Measurements from ENCODE around the gene TTYH3. TPM values are rescaled to one million over a fixed set of nuclear protein-coding genes. Genes with fewer than 3 reads are reported as not detected.

Gene TTYH3
- total and polyA plus RNA-seq, 9 of the 15 experiments (the other 6 are each of a cell fraction or from before 2014, with no cell fraction given), result 0.01 to 5.5 (median 1.1) TPM

DNA sequence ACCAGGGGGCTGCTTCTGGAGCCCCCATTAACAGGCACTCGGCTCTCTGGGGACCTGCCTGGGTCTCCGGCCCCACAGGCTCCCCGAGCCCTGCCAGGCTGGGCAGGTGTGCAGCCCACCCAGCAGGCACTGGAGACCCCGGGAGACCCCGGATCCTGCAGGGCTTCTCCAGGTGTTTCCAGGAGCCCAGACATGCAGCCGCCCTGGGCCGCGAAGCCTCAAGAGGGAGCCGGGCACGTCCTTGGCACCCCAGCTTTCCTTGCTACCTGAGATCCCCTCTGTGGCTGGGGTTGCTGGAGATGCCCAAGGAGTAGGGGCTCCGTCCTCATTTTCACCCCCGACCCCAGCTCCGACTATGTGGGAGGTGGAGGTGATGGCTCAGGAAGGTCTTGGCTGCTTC lies 48.5 kb downstream of the TTYH3 start:
- H3K79me2 ChIP-seq (ENCODE audit: control insufficient read depth, insufficient read depth, low read length), result no peaks in the 10 kb centered on the region
- 29% methylated on average over 11 of the region's 13 CpGs for WGBS (ENCODE audit: insufficient coverage, low coverage, missing lambda C conversion rate)
- no peaks in the 10 kb centered on the region for H3K36me3 ChIP-seq (ENCODE audit: control insufficient read depth, insufficient read depth, low read length)
- ChIA-PET CTCF (ENCODE audit: low intra/inter-chr PET ratio) (interaction anchor here (0.6 to 1.3 kb wide), 3 partner anchors 153 to 673 kb away, joined by 4 to 5 read pairs (median 4); no protein-coding TSS in a partner anchor), POLR2A (interaction anchor here (0.6 kb wide), 1 partner anchor 57 kb away, joined by 3 read pairs; no protein-coding TSS in a partner anchor)
- DNase-seq (ENCODE audit: extremely low read depth in 1 of 4, low spot score in 3 of 4) (no peak), FAIRE-seq (no peak), ATAC-seq (no peak)
- no peak overlapping the region for H3K27ac ChIP-seq (ENCODE audit: extremely low read depth, low read depth, low read length)
- no peaks in the 10 kb centered on the region; the same call in 1 of the 2 replicates for H4K20me1 ChIP-seq (replicated peaks; ENCODE audit: control insufficient read depth, insufficient read depth, low read length)
- no peak overlapping the region for H2AFZ ChIP-seq (ENCODE audit: low read depth, low read length)
- intact Hi-C loops (cut with micrococcal nuclease), result loop anchor here (10.0 kb wide), 1 partner anchor 115 kb away; no protein-coding TSS in a partner anchor
- H3K4me1 ChIP-seq (replicated peaks in 1 of 2; ENCODE audit: control insufficient read depth in 2 of 2, insufficient read depth in 2 of 2, low read length in 2 of 2), result peaks cover 0 to 27% of the 10 kb centered on the region in 2 experiments; a peak in 2 of 5 replicates
- H3K9ac ChIP-seq (ENCODE audit: insufficient read depth in 1 of 2, low read depth in 2 of 2, low read length in 2 of 2), result no peak overlapping the region; a peak in 1 of 4 replicates
- H3K9me3 ChIP-seq (replicated peaks; ENCODE audit: control insufficient read depth, insufficient read depth, low read depth, low read length), result no peaks in the 10 kb centered on the region
- no peaks in the 10 kb centered on the region for H3K9me1 ChIP-seq (ENCODE audit: control insufficient read depth, insufficient read depth, low read length)
- no peak overlapping the region for H3K4me2 ChIP-seq (ENCODE audit: insufficient read depth, low read length)
- H3K27me3 ChIP-seq (ENCODE audit: control insufficient read depth in 2 of 2, insufficient read depth in 2 of 2, low read length in 2 of 2), result peaks cover 13 to 46% of the 10 kb centered on the region in 2 experiments; a peak in 4 of 5 replicates
- in situ Hi-C loops (cut with MboI), result no loop called here
- no peak overlapping the region for H3K4me3 ChIP-seq
- no TSS peak for BruUV-seq (replicated peaks)
- TF ChIP-seq NCOA4 (IDR thresholded peaks at IDR 0.05; ENCODE audit: partially characterized antibody) (no peak), PTBP1 (IDR thresholded peaks at IDR 0.05; ENCODE audit: low read depth, low read length) (no peak), CEBPG (CRISPR knock-in tag; IDR thresholded peaks at IDR 0.05) (no peak), CEBPG (tag; conservative IDR thresholded peaks at IDR 0.05 in 1 of 2, IDR thresholded peaks at IDR 0.05 in 1 of 2) (no peak), KDM4B (IDR thresholded peaks at IDR 0.05; ENCODE audit: borderline replicate concordance in 2 of 2, low read depth in 1 of 2) (no peak), RBFOX2 (IDR thresholded peaks at IDR 0.05; ENCODE audit: low read depth, low read length) (no peak), NUFIP1 (IDR thresholded peaks at IDR 0.05; ENCODE audit: partially characterized antibody) (no peak), MCM2 (IDR thresholded peaks at IDR 0.05; ENCODE audit: low read depth) (no peak), SIN3A (IDR thresholded peaks at IDR 0.05; ENCODE audit: borderline replicate concordance in 2 of 2, control insufficient read depth in 1 of 2, low read depth in 2 of 2, low read length in 2 of 2) (no peak), TEAD1 (CRISPR knock-in tag; IDR thresholded peaks at IDR 0.05) (no peak), SMARCB1 (IDR thresholded peaks at IDR 0.05; ENCODE audit: insufficient read length, low read depth) (no peak)
- TF ChIP-seq, protein P1, sequence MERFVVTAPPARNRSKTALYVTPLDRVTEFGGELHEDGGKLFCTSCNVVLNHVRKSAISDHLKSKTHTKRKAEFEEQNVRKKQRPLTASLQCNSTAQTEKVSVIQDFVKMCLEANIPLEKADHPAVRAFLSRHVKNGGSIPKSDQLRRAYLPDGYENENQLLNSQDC (CRISPR knock-in tag; IDR thresholded peaks at IDR 0.05), result no peak
- TF ChIP-seq, protein P2, sequence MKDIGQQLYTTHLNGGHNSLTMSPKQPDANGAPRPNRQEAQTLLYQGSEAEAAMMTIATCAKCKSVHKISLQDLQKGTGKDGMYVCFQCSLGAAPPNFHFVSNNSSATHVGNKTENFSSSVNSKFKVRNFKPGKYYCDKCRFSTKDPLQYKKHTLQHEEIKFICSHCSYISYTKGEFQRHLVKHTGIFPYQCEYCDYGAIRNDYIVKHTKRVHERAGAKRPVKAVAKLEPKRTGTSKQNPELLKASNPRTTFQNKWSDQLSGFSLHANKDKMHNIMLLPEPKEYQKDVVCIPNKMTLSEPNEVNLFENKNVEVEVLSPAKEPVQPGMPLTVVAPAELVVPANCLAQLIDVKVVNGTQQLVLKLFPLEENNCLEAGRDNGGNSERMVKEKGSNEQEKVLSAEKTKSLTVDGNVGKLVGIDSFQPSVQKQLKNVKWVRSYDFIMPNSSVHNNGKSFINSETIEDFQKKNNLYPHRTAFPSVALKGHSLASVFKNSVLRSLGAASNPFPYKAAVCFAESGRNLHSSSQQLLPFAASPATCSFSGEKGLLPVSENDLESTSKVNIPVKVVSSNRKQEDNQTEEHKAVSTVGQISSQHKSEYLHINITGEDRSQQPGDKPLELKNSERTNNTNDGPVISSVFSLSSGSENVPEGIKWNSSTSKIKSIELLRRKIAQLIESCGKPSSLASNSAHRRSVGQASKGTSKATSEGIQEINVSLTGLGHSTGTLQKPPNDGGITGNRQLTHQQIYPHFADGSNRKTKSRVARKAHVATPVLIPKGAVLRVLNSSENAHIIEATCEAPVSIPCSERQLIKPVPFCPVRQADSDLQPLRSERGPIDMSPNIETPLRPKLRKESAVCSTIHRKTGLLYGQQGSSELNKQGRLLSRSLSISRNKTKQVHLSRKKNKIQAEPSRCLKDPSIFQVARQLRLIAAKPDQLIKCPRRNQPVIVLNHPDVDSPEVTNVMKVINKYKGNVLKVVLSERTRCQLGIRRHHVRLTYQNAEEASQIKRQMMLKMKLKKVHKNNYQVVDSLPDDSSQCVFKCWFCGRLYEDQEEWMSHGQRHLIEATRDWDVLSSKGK (CRISPR knock-in tag; IDR thresholded peaks at IDR 0.05), result no peak
- TF ChIP-seq, protein P3, sequence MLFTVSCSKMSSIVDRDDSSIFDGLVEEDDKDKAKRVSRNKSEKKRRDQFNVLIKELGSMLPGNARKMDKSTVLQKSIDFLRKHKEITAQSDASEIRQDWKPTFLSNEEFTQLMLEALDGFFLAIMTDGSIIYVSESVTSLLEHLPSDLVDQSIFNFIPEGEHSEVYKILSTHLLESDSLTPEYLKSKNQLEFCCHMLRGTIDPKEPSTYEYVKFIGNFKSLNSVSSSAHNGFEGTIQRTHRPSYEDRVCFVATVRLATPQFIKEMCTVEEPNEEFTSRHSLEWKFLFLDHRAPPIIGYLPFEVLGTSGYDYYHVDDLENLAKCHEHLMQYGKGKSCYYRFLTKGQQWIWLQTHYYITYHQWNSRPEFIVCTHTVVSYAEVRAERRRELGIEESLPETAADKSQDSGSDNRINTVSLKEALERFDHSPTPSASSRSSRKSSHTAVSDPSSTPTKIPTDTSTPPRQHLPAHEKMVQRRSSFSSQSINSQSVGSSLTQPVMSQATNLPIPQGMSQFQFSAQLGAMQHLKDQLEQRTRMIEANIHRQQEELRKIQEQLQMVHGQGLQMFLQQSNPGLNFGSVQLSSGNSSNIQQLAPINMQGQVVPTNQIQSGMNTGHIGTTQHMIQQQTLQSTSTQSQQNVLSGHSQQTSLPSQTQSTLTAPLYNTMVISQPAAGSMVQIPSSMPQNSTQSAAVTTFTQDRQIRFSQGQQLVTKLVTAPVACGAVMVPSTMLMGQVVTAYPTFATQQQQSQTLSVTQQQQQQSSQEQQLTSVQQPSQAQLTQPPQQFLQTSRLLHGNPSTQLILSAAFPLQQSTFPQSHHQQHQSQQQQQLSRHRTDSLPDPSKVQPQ (CRISPR knock-in tag; IDR thresholded peaks at IDR 0.05; ENCODE audit: borderline replicate concordance), result no peak
